Large intestine (tissue), 3 donors: ENCODE data around the gene KIF16B. TPM values are rescaled to one million over a fixed set of nuclear protein-coding genes. Genes with fewer than 3 reads are reported as not detected.
"Not testable (repeated sequence)": the region's sequence is repeated elsewhere in the genome, so short reads cannot be mapped to it uniquely, and the experiment has no call there.

Source experiments
- DNase-seq, 2 donors: peaks; one replicate each; pipeline versions ENCODE4 v3.0.0 to v3.0.0-alpha.2; 2013
- H3K27ac ChIP-seq: one replicate; pipeline ENCODE4 v1.5.1; 2013; ENCODE audit warnings: low read length
- H3K27me3 ChIP-seq: 2 replicates; pipeline ENCODE4 v1.6.1; 2013; ENCODE audit warnings: low read length; ENCODE audit not compliant: control insufficient read depth, insufficient read depth
- H3K36me3 ChIP-seq: 2 replicates; pipeline ENCODE4 v1.6.1; 2013; ENCODE audit warnings: low read length; ENCODE audit not compliant: control insufficient read depth, insufficient read depth
- H3K4me1 ChIP-seq: one replicate; pipeline ENCODE4 v1.6.1; 2013; ENCODE audit warnings: low read length; ENCODE audit not compliant: control insufficient read depth, insufficient read depth
- H3K4me3 ChIP-seq: one replicate; pipeline ENCODE4 v1.5.1; 2013; ENCODE audit warnings: low read length
- H3K9me3 ChIP-seq: one replicate; pipeline ENCODE4 v1.6.1; 2013; ENCODE audit warnings: mild to moderate bottlenecking, low read depth, low read length, moderate library complexity; ENCODE audit not compliant: control insufficient read depth
- WGBS: methylation state at CpG from one replicate; pipeline ENCODE4 v1.1.5; 2013; ENCODE audit warnings: low lambda C conversion rate; ENCODE audit not compliant: insufficient coverage; 5-methylcytosine and 5-hydroxymethylcytosine counted together
- polyA plus RNA-seq: library from polyadenylated mRNA; unstranded; fragments of 120-200 nt; gene quantifications from one replicate; pipeline ENCODE4 v1.2.1, GENCODE V29; 2013

Gene KIF16B
- polyA plus RNA-seq, 1 donor: 21.0 TPM

DNA sequence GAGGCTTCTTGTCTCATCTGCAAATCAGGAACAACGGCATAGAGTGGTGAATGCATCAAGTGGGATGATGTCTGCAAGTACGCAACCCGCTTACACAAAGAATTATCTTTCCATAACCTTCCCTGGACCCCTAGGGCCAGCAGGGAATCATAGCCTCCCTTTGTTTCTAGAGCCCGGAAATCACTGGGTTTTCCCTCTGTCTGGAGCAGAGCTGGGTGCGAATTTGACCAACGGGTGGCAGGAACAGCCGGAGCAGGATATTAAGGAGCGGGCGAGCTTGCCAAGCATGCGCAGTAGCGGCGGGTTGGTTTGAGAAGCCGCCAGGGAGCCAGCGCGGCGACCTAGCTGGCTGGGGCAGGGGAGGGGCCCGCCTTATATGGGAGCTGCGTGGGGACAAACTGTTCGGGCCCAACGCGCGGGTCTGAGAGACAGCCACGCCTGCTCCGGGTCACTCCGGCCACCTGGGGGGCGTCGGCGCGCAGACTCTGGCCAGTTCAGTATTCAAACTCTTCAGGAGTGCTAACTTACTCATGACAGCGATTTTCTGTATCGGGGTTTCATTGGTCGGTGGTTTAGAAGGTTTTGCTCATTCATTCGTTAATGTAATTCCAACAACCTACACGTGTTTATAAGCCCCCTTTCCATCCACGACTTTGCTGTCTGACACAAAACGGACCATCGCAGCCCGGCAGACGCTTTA, 1.6 kb upstream of the KIF16B start:
- peaks cover 16% of the 10 kb centered on the region for H3K4me1 ChIP-seq
- H3K27ac ChIP-seq: peak overlapping the region; percentile 83
- H3K4me3 ChIP-seq: peak overlapping the region; percentile 48
- WGBS: no CpG with 5 or more reads among the region's 39 CpGs
- H3K9me3 ChIP-seq: no peaks in the 10 kb centered on the region
- DNase-seq: peak; percentile 74 to 81
- H3K36me3 ChIP-seq: no peaks in the 10 kb centered on the region
- H3K27me3 ChIP-seq: no peaks in the 10 kb centered on the region

DNA sequence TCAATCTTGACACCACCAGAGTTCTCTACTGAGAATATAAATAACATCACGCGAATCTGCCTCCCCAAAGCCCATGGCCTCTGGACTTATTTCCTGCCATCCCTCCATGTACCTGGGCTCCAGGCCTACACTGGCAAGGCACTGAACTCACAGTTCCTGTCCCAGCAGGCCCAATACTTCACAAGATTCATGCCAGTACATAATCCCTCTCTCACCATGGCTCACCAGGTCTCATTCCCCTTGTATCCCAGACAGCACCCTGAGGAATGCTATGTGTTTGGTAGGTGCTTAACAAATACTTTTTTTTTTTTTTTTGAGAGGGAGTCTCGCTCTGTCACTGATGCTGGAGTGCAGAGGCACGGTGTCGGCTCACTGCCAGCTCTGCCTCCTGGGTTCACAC, 1.9 kb downstream of the KIF16B start:
- WGBS: no CpG with 5 or more reads among the region's 5 CpGs
- DNase-seq: no peak
- Histone ChIP-seq H3K36me3 (no peaks in the 10 kb centered on the region), H3K27me3 (no peaks in the 10 kb centered on the region), H3K27ac (no peak overlapping the region), H3K4me3 (no peak overlapping the region), H3K9me3 (no peaks in the 10 kb centered on the region), H3K4me1 (peaks cover 11% of the 10 kb centered on the region)

GRCh38 chr20:16569246-16570153, 3.7 kb downstream of the KIF16B start:
- Histone ChIP-seq H3K36me3 (no peaks in the 10 kb centered on the region), H3K4me1 (peaks cover 9% of the 10 kb centered on the region), H3K27me3 (no peaks in the 10 kb centered on the region), H3K4me3 (no peak overlapping the region), H3K9me3 (no peaks in the 10 kb centered on the region), H3K27ac (peak overlapping the region; percentile 11)
- peak in 1 of 2 donors; percentile 50 for DNase-seq
- WGBS: 72% methylated on average over 2 of the region's 4 CpGs

DNA sequence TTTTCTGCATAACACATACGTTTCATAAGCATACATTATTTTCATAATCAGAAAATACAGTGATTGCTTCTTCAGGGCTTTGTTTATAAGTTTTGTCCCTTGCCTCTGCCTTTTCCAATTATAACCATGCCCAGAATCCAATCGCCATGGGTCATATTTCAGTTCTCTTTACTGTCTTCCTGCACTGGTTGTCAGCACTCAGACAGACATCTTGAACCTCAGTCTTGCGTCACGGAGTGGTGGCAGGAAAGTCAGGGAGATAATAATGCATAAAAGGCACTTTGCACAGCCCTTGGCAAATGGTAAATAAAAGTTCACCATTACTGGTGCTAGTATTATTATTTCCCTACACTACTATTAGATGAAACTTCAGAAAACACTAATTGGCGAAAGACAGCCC, 7.2 kb downstream of the KIF16B start:
- Histone ChIP-seq H3K36me3 (no peaks in the 10 kb centered on the region), H3K4me1 (peaks cover 8% of the 10 kb centered on the region), H3K27ac (no peak overlapping the region), H3K9me3 (no peaks in the 10 kb centered on the region), H3K4me3 (no peak overlapping the region), H3K27me3 (no peaks in the 10 kb centered on the region)
- no peak for DNase-seq
- 90% methylated on average over 2 of the region's 5 CpGs for WGBS

DNA sequence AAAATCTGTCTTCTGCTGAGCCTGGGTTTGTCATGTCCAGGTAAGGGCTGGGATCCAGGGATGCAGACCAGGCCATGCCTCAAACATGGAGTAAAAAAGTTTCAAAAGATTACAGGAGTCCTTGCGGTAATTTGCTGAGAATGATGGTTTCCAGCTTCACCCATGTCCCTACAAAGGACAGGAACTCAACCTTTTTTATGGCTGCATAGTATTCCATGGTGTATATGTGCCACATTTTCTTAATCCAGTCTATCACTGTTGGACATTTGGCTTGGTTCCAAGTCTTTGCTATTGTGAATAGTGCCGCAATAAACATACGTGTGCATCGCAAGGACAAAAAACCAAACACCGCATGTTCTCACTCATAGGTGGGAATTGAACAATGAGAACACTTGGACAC, 9.2 kb downstream of the KIF16B start:
- DNase-seq, H3K9me3 ChIP-seq, H3K36me3 ChIP-seq, H3K4me3 ChIP-seq, H3K27me3 ChIP-seq, H3K4me1 ChIP-seq, H3K27ac ChIP-seq: not testable (repeated sequence)
- WGBS: no CpG with 5 or more reads among the region's 5 CpGs

GRCh38 chr20:16563066-16563806, 10.0 kb downstream of the KIF16B start:
- WGBS: no CpG with 5 or more reads among the region's 5 CpGs
- H3K4me3 ChIP-seq: no peak overlapping the region
- H3K27ac ChIP-seq: no peak overlapping the region
- no peaks in the 10 kb centered on the region for H3K27me3 ChIP-seq
- H3K36me3 ChIP-seq: no peaks in the 10 kb centered on the region
- H3K4me1 ChIP-seq: no peaks in the 10 kb centered on the region
- no peak for DNase-seq
- H3K9me3 ChIP-seq: no peaks in the 10 kb centered on the region

DNA sequence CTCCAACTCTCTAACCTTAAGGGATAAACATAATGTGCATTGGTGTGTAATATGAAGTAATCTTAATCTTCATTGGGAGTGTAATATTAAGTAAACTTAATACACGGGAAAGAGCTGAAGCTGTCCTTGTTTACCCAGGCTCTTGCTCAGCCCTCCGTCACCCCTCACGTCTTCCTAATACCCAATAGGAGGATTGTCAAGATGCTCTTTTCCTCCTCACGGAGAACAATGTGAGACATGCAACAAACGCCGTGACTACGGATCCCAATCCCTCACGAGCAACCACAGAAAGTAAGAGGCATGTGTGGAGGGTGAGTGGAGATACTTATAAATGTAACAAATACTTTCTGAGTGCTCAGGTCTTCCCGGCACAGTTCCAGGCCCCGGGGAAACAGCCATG, 11.0 kb downstream of the KIF16B start:
- DNase-seq: no peak
- Histone ChIP-seq H3K9me3 (no peaks in the 10 kb centered on the region), H3K27me3 (no peaks in the 10 kb centered on the region), H3K36me3 (no peaks in the 10 kb centered on the region), H3K4me1 (no peaks in the 10 kb centered on the region), H3K27ac (no peak overlapping the region), H3K4me3 (no peak overlapping the region)
- 100% methylated on average over 1 of the region's 10 CpGs for WGBS

DNA sequence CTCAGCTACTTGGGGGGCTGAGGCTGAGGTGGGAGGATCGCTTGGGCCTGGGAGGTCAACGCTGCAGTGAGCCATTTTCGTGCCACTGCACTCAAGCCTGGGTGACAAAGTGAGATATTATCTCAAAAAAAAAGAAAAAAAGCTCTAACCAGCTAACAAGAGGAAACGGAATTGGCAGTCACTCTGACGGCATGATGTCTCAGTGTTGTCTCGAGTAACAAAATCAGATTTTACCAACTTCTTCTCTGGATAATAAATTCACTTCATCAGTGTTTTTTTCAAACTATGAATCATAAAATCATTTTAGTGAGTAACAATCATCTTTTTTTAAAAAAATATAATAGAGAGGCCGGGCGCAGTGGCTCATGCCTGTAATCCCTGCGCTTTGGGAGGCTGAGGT, 12.6 kb downstream of the KIF16B start:
- no peak overlapping the region for H3K27ac ChIP-seq
- no peaks in the 10 kb centered on the region for H3K4me1 ChIP-seq
- H3K27me3 ChIP-seq: no peaks in the 10 kb centered on the region
- H3K36me3 ChIP-seq: no peaks in the 10 kb centered on the region
- no peaks in the 10 kb centered on the region for H3K9me3 ChIP-seq
- DNase-seq: no peak
- 90% methylated on average over 3 of the region's 9 CpGs for WGBS
- H3K4me3 ChIP-seq: no peak overlapping the region

DNA sequence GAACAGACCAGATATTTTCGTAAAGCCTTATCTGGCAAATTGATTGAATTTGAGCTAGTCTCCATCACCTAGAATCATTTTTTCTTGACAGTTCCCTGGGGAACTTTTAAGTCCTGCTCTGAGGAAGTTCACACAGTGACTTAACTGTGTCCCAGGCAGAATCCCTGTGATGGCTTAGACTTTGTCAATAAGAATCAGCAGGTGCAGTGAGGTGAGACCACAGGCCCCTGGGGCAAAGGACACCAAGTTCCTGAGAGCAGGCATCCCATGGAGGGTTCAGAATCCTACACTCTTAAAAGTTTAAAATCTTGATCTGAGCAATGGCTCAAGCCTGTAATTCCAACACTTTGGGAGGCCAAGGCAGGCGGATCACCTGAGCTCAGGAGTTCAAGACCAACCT, 13.0 kb downstream of the KIF16B start:
- H3K27ac ChIP-seq: no peak overlapping the region
- DNase-seq: peak in 1 of 2 donors; percentile 37
- no peaks in the 10 kb centered on the region for H3K36me3 ChIP-seq
- H3K27me3 ChIP-seq: no peaks in the 10 kb centered on the region
- no CpG with 5 or more reads among the region's 2 CpGs for WGBS
- H3K9me3 ChIP-seq: no peaks in the 10 kb centered on the region
- no peaks in the 10 kb centered on the region for H3K4me1 ChIP-seq
- H3K4me3 ChIP-seq: no peak overlapping the region

DNA sequence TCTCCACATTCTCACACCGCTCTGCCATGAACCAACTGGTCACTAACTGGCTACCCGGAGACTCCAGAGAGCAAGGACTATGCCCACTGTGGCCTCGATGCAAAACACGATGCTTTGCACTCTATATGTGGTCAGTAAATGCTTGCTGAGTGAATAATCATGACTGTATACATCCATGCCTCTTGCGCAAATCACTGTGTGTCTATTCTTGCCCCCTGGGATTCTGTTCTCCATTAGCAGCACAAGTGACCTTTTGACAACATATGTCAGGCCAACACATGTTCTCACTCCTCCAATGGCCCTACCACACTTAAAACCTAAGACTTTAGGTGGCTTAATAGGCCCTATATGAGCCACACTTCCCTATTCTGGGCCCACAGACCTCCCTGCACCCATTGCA, 16.9 kb downstream of the KIF16B start:
- no peak overlapping the region for H3K27ac ChIP-seq
- no peak for DNase-seq
- no CpG with 5 or more reads among the region's 5 CpGs for WGBS
- H3K36me3 ChIP-seq: no peaks in the 10 kb centered on the region
- H3K27me3 ChIP-seq: no peaks in the 10 kb centered on the region
- no peaks in the 10 kb centered on the region for H3K9me3 ChIP-seq
- H3K4me3 ChIP-seq: no peak overlapping the region
- H3K4me1 ChIP-seq: peaks cover 2% of the 10 kb centered on the region
